ENCODE measurements around the gene RBBP8NL. TPM values are rescaled to one million over a fixed set of nuclear protein-coding genes. Genes with fewer than 3 reads are reported as not detected.

Gene RBBP8NL
- total and polyA plus RNA-seq, 4 donors, result under 0.01 to 0.14 TPM; not detected in 2

DNA sequence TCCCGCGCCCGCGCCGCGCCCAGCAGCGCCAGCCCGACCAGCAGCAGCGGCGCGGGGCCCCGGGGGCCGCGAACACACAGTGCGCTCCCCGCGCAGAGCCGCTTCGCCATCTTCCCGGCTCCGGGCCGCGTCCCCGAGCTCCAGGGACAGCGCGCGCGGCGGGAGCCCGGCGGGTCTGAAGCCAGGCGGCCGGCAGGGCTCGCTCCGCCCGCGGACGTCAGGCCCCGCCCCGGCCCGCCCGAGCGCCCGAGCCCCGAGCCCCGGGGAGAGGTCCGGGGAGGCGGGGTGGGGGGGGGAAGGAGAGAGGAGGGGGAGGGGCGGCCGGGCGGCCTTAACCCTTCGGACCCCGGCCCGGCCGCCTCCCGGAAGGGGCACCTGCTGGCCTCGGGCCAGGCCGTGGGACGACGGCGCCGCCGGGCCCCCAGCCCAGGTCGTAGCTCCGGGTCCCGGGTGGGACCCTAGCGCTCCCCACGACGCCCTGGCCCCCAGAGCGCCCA, 60.2 kb downstream of the RBBP8NL start, which contains the start of gene LAMA5 (continued):
- TF ChIP-seq FOXA1 (IDR thresholded peaks at IDR 0.05) (no peak), FOXA2 (IDR thresholded peaks at IDR 0.05) (no peak)
- TF ChIP-seq, protein P1, sequence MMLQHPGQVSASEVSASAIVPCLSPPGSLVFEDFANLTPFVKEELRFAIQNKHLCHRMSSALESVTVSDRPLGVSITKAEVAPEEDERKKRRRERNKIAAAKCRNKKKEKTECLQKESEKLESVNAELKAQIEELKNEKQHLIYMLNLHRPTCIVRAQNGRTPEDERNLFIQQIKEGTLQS (IDR thresholded peaks at IDR 0.05), result no peak

GRCh38 chr20:62366370-62367135, 60.8 kb downstream of the RBBP8NL start:
- no peak for TF ChIP-seq NR2F2 (IDR thresholded peaks at IDR 0.05)
- TF ChIP-seq FOXA2 (IDR thresholded peaks at IDR 0.05), result no peak
- no peak for TF ChIP-seq GABPA (IDR thresholded peaks at IDR 0.05 in 1 of 2, conservative IDR thresholded peaks at IDR 0.05 in 1 of 2)
- peak; percentile 41 to 47 for TF ChIP-seq HNF4A (conservative IDR thresholded peaks at IDR 0.05)
- no peak for TF ChIP-seq JUND (IDR thresholded peaks at IDR 0.05)
- H3K36me3 ChIP-seq (ENCODE audit: control insufficient read depth in 4 of 4, insufficient read depth in 3 of 4, low read depth in 1 of 4, low read length in 3 of 4), result peaks cover 0 to 2% (median 0%) of the 10 kb centered on the region in 4 donors
- H3K27me3 ChIP-seq (ENCODE audit: control insufficient read depth in 4 of 4, insufficient read depth in 4 of 4, low read length in 3 of 4), result no peaks in the 10 kb centered on the region
- H3K9me3 ChIP-seq (ENCODE audit: control insufficient read depth in 4 of 4, low read length in 3 of 4), result no peaks in the 10 kb centered on the region
- WGBS, result 2% methylated on average over 72 of the region's 72 CpGs
- peak overlapping the region; percentile 51 to 76 for H3K27ac ChIP-seq (ENCODE audit: low read depth in 1 of 2, low read length in 2 of 2)
- peak overlapping the region; percentile 32 to 79 (median 58) for H3K4me3 ChIP-seq (ENCODE audit: low read depth in 1 of 3, low read length in 3 of 3)
- DNase-seq (ENCODE audit: low spot score), result no peak
- H3K4me1 ChIP-seq (ENCODE audit: control insufficient read depth in 4 of 4, insufficient read depth in 4 of 4, low read length in 3 of 4), result peaks cover 46 to 93% (median 70%) of the 10 kb centered on the region in 4 donors
- H3K9ac ChIP-seq (ENCODE audit: low read depth in 1 of 2, low read length in 2 of 2), result peak overlapping the region in 1 of 2 donors; percentile 14

GRCh38 chr20:62365814-62366369, 61.4 kb downstream of the RBBP8NL start:
- Histone ChIP-seq H3K27ac (ENCODE audit: low read depth in 1 of 2, low read length in 2 of 2) (peak overlapping the region; percentile 40 to 76), H3K36me3 (ENCODE audit: control insufficient read depth in 4 of 4, insufficient read depth in 3 of 4, low read depth in 1 of 4, low read length in 3 of 4) (peaks cover 0 to 2% (median 0%) of the 10 kb centered on the region in 4 donors), H3K4me1 (ENCODE audit: control insufficient read depth in 4 of 4, insufficient read depth in 4 of 4, low read length in 3 of 4) (peaks cover 46 to 93% (median 69%) of the 10 kb centered on the region in 4 donors), H3K27me3 (ENCODE audit: control insufficient read depth in 4 of 4, insufficient read depth in 4 of 4, low read length in 3 of 4) (no peaks in the 10 kb centered on the region), H3K9ac (ENCODE audit: low read depth in 1 of 2, low read length in 2 of 2) (peak overlapping the region in 1 of 2 donors; percentile 14), H3K9me3 (ENCODE audit: control insufficient read depth in 4 of 4, low read length in 3 of 4) (no peaks in the 10 kb centered on the region), H3K4me3 (ENCODE audit: low read depth in 1 of 3, low read length in 3 of 3) (peak overlapping the region in 2 of 3 donors; percentile 58 to 79)
- DNase-seq (ENCODE audit: low spot score), result no peak
- 55% methylated on average over 10 of the region's 10 CpGs for WGBS
- TF ChIP-seq NR2F2 (IDR thresholded peaks at IDR 0.05) (no peak), FOXA1 (IDR thresholded peaks at IDR 0.05) (no peak), YY1 (IDR thresholded peaks at IDR 0.05) (no peak), GABPA (IDR thresholded peaks at IDR 0.05 in 1 of 2, conservative IDR thresholded peaks at IDR 0.05 in 1 of 2) (no peak), SP1 (IDR thresholded peaks at IDR 0.05) (no peak), MAX (IDR thresholded peaks at IDR 0.05) (no peak), RAD21 (IDR thresholded peaks at IDR 0.05) (no peak), ZBTB33 (IDR thresholded peaks at IDR 0.05) (no peak), HNF4A (conservative IDR thresholded peaks at IDR 0.05) (no peak), HNF4G (IDR thresholded peaks at IDR 0.05) (no peak), RXRA (IDR thresholded peaks at IDR 0.05) (no peak), TAF1 (conservative IDR thresholded peaks at IDR 0.05) (no peak), JUND (IDR thresholded peaks at IDR 0.05) (no peak)
- TF ChIP-seq, protein P2, sequence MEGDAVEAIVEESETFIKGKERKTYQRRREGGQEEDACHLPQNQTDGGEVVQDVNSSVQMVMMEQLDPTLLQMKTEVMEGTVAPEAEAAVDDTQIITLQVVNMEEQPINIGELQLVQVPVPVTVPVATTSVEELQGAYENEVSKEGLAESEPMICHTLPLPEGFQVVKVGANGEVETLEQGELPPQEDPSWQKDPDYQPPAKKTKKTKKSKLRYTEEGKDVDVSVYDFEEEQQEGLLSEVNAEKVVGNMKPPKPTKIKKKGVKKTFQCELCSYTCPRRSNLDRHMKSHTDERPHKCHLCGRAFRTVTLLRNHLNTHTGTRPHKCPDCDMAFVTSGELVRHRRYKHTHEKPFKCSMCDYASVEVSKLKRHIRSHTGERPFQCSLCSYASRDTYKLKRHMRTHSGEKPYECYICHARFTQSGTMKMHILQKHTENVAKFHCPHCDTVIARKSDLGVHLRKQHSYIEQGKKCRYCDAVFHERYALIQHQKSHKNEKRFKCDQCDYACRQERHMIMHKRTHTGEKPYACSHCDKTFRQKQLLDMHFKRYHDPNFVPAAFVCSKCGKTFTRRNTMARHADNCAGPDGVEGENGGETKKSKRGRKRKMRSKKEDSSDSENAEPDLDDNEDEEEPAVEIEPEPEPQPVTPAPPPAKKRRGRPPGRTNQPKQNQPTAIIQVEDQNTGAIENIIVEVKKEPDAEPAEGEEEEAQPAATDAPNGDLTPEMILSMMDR (IDR thresholded peaks at IDR 0.05; ENCODE audit: low read depth, low read length, missing input control), result no peak
- TF ChIP-seq, protein P1 (IDR thresholded peaks at IDR 0.05), result no peak
